C4-2B (cell line): ENCODE data around the gene COQ4.
A peak's percentile ranks its signal among the peaks of the same experiment; 100 is the strongest.

Experiments
- H3K27ac ChIP-seq: fragments of 450-650 bp; 2 replicates; pipeline ENCODE4 v1.5.1; 2017
- CTCF ChIP-seq: fragments of 450-650 bp; conservative IDR thresholded peaks from 2 replicates; pipeline ENCODE4 v1.5.1; 2017; ENCODE audit warnings: mild to moderate bottlenecking
- ZFX ChIP-seq: fragments of 450-650 bp; IDR thresholded peaks from 2 replicates; pipeline ENCODE4 v1.6.1; 2017

COQ4 gene

GRCh38 chr9:128309551-128309950, 13.1 kb upstream of the COQ4 start:
- TF ChIP-seq CTCF (no peak), ZFX (no peak)
- H3K27ac ChIP-seq = no peak overlapping the region

GRCh38 chr9:128310461-128310860, 12.2 kb upstream of the COQ4 start:
- no peak overlapping the region for H3K27ac ChIP-seq
- TF ChIP-seq ZFX (no peak), CTCF (no peak)

- no peak overlapping the region for H3K27ac ChIP-seq
- no peak for TF ChIP-seq CTCF
- no peak for TF ChIP-seq ZFX
Observed at GRCh38 chr9:128314697-128315096, 7.9 kb upstream of the COQ4 start.

DNA sequence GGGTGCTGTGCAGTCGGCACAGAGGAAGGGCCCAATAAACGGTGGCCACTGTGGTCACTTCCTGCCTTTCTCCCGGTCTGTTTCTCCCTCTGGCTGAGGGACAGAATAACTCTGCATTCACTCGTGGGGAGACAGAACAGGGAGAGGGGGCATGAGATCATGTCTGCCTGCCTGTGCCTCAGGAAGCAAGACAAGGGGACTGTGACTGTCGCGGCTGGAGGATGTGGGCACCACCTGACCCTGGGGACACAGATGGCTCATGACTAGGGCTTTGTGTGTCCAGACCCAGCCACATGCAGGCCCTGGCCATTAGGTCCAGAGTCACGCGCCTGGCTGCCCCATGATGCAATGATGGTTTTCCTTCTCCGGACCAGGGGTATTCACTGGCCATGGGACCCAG, 6.2 kb upstream of the COQ4 start:
- no peak overlapping the region for H3K27ac ChIP-seq
- no peak for TF ChIP-seq ZFX
- no peak for TF ChIP-seq CTCF

DNA sequence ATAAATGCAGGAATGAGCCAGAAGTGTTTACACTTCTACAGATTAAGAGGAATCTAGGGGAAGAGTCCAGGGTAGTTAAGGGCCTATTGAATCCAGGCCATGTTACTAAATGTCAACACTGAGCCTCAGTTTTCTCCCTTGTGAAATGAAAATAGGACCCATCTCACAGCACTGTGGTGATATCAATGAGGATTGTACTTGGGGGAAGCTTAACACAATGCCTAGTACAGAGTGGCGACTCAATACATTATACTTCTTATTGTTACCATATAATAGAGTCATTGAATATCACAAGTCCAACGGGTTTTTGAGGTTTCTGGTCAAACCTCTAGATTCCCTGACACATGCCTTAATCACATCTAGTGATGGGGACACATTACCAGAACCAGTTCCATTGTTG, 5.0 kb upstream of the COQ4 start:
- H3K27ac ChIP-seq = no peak overlapping the region
- TF ChIP-seq ZFX (no peak), CTCF (no peak)

DNA sequence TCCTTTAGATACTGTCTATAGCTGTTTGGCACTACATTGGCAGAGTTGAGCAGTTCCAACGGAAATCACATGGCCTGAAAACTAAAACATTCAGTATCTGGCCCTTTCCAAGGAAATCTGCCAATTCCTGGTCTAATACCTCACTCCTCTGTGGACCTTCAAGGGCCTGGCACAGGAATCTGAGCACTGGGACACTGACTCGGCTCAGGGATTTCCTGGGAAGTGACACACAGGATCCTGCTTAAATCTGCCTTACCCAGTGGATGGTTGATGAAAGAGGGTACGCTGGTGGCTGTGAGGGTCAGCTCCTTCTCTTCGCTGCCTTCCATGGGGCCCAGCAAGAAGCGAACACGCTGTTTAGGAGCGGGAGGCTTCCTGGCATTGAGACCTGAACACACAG, 1.3 kb upstream of the COQ4 start:
- no peak for TF ChIP-seq CTCF
- no peak for TF ChIP-seq ZFX
- H3K27ac ChIP-seq = peak overlapping the region; percentile 96

GRCh38 chr9:128321879-128322403, 698 bp upstream of the COQ4 start:
- H3K27ac ChIP-seq = peak overlapping the region; percentile 96
- TF ChIP-seq CTCF = no peak
- TF ChIP-seq ZFX = no peak
